Bronchial smooth muscle cell (primary cell): Measurements from ENCODE around the gene UNC93B1. TPM values are rescaled to one million over a fixed set of nuclear protein-coding genes. Genes with fewer than 3 reads are reported as not detected.

Experiments
- total RNA-seq: library from RNA; depleted of rRNA; stranded (reverse); fragments of >200 nt; gene quantifications from 2 replicates; pipeline ENCODE4 v1.2.1, GENCODE V29; 2014

The UNC93B1 gene
- total RNA-seq = 14.3 and 16.2 TPM in 2 replicates

GRCh38 chr11:68003846-68004550 is at the start of gene UNC93B1:
UNC93B1 (minus strand) TSS chr11:68004097; CDS start chr11:68004043, 54 bp downstream.

GRCh38 chr11:68038718-68039525 is 35.0 kb upstream of the UNC93B1 start, which contains the start of gene TCIRG1:
TCIRG1 (plus strand) TSS chr11:68039025; CDS start chr11:68041272, 2,247 bp downstream.

GRCh38 chr11:68030318-68031143 is 26.6 kb upstream of the UNC93B1 start, which contains the start of gene NDUFS8:
NDUFS8 (plus strand) TSS chr11:68030681; CDS start chr11:68032152, 1,471 bp downstream.

GRCh38 chr11:68010090-68011041 is 6.5 kb upstream of the UNC93B1 start, which contains the start of gene ALDH3B1:
ALDH3B1 (plus strand) TSS chr11:68010327; CDS start chr11:68015298, 4,971 bp downstream.

Other genes with a start within 250 kb of the UNC93B1 start
- gene ALDH3B1, start 6.2 kb upstream of the UNC93B1 start, total RNA-seq = 5.2 and 13.6 TPM in 2 replicates
- 63.8 and 107 TPM in 2 replicates for gene NDUFS8, start 26.6 kb upstream of the UNC93B1 start, total RNA-seq
- gene TCIRG1, start 34.9 kb upstream of the UNC93B1 start, total RNA-seq = 28.7 and 43.3 TPM in 2 replicates
- 4.0 and 5.8 TPM in 2 replicates for gene CHKA, start 117.3 kb upstream of the UNC93B1 start, total RNA-seq
- 19.5 and 20.9 TPM in 2 replicates for gene KMT5B, start 209.2 kb upstream of the UNC93B1 start, total RNA-seq